Central memory CD4-positive, alpha-beta T cell (primary cell): ENCODE measurements around the gene S100A14.
A peak's percentile ranks its signal among the peaks of the same experiment; 100 is the strongest.
"Not testable (repeated sequence)": the region's sequence is repeated elsewhere in the genome, so short reads cannot be mapped to it uniquely, and the experiment has no call there.

Source experiments
- DNase-seq: peaks from one replicate; pipeline ENCODE4 v3.0.0; 2022

S100A14 gene

DNA sequence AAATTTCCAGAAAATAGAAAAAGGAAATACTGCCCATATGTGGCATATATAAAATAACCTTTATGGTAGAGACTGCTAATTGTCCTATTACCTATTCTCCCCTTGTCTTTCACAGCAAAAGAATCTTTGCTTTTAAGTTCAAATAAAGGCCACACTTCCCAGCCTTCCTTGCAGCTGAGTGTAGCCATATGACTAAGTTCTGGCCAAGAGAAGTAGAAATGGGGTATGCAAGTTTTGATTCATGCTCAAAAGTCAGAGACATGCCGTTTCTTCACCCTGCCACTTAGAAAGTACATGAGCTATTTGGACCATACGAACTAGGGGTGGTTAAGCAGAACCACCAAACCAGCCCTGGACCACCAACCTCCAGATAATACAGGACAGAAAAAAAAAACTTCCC, 32.1 kb downstream of the S100A14 start:
- no peak for DNase-seq

GRCh38 chr1:153583514-153583913, 32.6 kb downstream of the S100A14 start:
- not testable (repeated sequence) for DNase-seq

- not testable (repeated sequence) for DNase-seq
Measured at GRCh38 chr1:153582836-153583235, 33.3 kb downstream of the S100A14 start.

GRCh38 chr1:153578936-153579335, 37.2 kb downstream of the S100A14 start:
- DNase-seq, result no peak

GRCh38 chr1:153578490-153578889, 37.6 kb downstream of the S100A14 start:
- no peak for DNase-seq

DNA sequence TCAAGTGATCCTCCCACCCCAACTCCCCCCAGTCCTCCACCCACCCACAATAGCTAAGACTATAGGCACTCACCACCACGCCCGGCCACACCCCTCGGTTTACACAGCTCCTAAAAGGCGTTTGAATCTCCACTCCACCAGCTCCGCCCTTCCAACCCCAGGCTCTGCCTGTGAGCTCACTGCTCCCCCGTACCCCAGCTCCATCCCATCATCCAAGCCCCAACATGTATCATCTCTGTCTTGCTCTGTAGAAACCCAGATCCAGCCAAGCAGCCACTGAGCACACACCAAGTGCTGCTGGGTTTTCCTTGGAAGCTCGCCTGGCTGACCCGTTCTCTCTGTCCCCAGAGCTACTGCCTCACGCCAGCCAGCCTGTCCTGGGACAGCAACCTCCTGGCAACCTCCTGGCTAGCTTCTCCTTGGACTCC, 38.5 kb downstream of the S100A14 start:
- DNase-seq, result no peak

DNA sequence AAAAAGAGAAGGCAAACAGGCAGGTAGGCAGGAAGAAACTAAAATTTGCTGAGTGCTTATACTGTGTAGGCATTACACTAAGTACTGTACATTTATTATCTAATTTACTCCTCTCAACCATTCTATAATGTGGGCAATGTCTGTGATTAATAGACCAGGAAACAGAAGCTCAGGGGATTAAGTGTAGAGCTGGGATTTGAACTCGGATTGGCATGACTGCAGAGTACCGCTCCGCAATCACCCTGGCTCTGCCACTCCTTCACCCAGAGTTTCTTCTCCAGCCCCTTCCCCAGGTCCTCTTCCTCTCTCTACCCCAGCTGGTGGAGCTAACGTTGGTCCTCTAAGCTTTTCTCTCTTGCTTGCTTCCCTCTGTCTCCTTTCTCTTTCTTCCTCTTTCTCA, 39.0 kb downstream of the S100A14 start:
- no peak for DNase-seq

DNA sequence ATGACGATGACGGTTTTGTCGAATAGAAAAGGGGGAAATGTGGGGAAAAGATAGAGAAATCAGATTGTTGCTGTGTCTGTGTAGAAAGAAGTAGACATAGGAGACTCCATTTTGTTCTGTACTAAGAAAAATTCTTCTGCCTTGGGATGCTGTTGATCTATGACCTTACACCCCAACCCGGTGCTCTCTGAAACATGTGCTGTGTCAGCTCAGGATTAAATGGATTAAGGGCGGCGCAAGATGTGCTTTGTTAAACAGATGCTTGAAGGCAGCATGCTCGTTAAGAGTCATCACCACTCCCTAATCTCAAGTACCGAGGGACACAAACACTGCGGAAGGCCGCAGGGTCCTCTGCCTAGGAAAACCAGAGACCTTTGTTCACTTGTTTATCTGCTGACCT, 40.6 kb downstream of the S100A14 start:
- DNase-seq, result not testable (repeated sequence)

DNA sequence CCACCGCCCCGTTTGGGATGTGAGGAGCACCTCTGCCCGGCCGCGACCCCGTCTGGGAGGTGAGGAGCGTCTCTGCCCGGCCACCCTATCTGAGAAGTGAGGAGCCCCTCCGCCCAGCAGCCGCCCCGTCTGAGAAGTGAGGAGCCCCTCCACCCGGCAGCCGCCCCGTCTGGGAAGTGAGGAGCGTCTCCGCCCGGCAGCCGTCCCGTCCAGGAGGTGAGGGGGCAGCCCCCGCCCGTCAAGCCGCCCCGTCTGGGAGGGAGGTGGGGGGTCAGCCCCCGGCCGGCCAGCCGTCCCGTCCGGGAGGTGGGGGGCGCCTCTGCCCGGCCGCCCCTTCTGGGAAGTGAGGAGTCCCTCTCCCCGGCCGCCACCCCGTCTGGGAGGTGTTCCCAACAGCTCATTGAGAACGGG, 41.0 kb downstream of the S100A14 start:
- not testable (repeated sequence) for DNase-seq

GRCh38 chr1:153573351-153573750, 42.8 kb downstream of the S100A14 start:
- no peak for DNase-seq

DNA sequence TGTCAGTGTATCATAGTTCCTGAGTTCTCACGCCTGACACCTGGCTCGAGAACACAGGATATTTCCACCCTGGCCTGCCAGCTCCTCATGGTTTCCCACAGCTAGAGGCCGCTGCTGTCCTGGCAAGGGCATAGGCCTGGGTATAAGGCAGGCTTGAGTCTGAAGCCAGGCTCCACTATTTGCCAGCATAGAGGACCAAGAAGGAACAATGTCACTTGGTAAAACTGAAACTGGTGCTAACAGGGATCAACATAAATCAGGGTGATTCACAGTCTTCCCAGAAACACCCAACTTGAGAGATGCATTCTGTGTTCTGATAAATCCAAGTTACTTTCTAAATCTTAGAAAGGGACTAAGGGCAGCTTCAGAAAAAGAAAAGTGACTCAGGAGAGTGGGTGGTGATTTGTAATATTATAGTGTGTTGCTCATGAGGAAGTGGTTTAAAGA, 43.5 kb downstream of the S100A14 start:
- DNase-seq, result peak; percentile 30

DNA sequence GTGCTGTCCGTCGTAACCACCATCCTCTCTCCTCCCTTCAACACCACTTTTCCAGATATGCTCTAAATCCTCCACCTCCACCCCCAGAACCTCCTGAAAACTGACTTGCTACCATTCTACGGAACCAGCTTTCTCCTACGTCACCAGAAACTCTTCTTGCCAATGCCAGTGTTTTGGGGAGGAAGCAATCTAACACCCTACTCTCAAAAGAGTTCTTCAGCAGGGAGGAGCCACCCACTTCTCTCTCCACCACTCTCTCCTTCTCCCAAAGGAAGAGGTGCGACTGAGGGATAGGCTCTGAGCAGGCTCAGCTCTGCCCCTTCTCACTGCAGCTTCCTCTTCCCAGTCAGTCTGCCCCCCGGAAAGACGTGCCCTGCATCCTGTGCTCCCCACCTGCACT, 44.4 kb downstream of the S100A14 start:
- no peak for DNase-seq

- no peak for DNase-seq
Measured at GRCh38 chr1:153570874-153571273, 45.3 kb downstream of the S100A14 start.

- DNase-seq, result no peak
Measured at GRCh38 chr1:153569465-153569864, 46.7 kb downstream of the S100A14 start.

DNA sequence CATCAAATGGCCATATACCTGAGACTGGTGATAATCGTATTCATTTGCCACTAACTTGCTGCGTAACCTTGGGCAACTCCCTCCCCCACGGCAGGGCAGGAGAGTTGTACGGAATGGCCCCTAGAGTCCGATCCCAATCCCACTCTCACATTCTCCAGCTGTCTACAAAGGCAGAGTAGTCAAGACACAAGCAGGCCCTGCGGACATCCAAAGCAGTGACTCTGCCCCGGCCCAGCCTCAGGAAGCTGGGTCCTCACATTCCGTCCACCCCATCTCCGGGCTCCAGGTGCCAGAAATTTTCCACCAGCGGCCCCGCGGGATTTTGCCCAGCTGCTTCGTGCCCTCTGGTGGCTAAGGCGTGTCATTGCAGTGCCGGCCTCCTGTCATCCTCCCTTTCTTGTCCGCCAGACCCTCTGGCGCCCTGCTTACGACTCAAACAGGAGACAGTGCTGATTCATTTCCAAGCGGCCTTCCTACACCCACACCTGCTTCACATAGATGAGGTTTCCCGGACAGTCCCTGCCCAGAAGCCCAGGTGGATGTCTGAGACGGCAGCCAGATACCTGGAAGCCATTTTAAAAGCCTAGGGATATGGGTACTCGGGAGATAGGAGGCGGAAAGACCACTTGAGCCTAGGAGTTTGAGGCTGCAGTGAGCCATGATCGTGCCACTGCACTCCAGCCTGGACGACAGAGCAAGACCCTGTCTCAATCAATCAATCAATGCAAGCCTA, 47.6 kb downstream of the S100A14 start:
- peak; percentile 70 for DNase-seq

DNA sequence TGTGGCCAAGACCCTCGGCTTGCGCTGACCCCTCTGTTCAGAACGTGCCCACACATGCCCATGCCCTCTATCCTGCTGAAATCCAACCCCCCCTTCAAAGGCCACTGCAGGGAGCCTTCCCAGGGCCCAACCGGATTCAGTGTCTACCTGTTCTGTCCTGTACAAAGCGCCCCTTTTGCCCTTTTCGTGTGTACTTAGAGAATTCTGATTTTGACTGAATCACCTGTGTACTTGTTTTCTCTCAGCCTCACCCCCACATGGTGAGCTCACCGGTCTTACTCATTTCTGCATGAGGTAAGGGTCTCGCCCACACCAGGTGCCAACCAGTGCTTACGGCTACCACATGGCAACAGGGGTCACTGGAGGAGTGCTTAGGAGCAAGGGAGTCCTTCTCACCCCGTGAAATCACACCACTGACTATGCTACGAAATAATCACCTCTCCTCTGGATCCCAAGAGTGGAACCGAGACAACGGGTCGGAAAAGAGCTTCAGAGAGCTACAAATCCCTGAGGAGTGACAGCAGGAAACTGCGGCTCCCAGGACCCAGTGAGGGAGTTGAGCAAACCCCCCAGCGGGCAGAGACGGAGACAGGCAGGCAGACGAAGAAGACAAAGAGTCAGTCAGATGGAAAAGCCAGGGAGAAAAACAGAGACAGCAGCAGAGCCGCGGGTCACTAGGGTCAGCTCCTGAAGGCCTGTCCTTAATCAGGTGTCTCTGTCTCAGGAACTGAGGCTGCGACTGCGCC, 48.3 kb downstream of the S100A14 start:
- no peak for DNase-seq

- DNase-seq, result peak; percentile 56
Measured at GRCh38 chr1:153566414-153567371, 49.4 kb downstream of the S100A14 start.

GRCh38 chr1:153565529-153566374, 50.4 kb downstream of the S100A14 start, which contains the start of gene S100A2:
TSS of gene S100A2 (minus strand) at chr1:153565844. CDS start at chr1:153563877, 1,967 bp downstream.
- DNase-seq, result no peak
